MCF 10A (cell line): ENCODE data around the gene ABHD1. TPM values are rescaled to one million over a fixed set of nuclear protein-coding genes. Genes with fewer than 3 reads are reported as not detected.

Source experiments
- BruUV-seq: library from RNA; stranded (reverse); fragments of 400-500 nt; replicated peaks from 2 replicates; lab custom pipeline; 2021; lab: Mats Ljungman, UMichigan
- CTCF ChIA-PET: fragments of 300-600 bp; sonication (Branson Sonifier 250); formaldehyde crosslinking; extraction: SDS; loops from one replicate; lab custom pipeline; 2021; ENCODE audit warnings: antibody characterized with exemption, inconsistent platforms; lab: Yijun Ruan, JAX
- POLR2A ChIA-PET: fragments of 300-600, 350-650 bp; sonication (Branson Sonifier 250); formaldehyde crosslinking; extraction: SDS; loops from one replicate; lab custom pipeline; 2020; ENCODE audit warnings: antibody characterized with exemption, inconsistent platforms; lab: Yijun Ruan, JAX
- DNase-seq: peaks from one replicate; pipeline ENCODE4 v3.0.0-alpha.2; 2018; ENCODE audit not compliant: unreplicated experiment
- H3K27ac Mint-ChIP-seq: one replicate; pipeline ENCODE4 v1.8.0; 2022; ENCODE audit warnings: mild to moderate bottlenecking, low read depth, mixed read lengths; ENCODE audit not compliant: unreplicated experiment
- H3K27me3 Mint-ChIP-seq: one replicate; pipeline ENCODE4 v1.8.0; 2022; ENCODE audit warnings: mixed read lengths; ENCODE audit not compliant: insufficient read depth, unreplicated experiment
- H3K36me3 Mint-ChIP-seq: one replicate; pipeline ENCODE4 v1.8.0; 2022; ENCODE audit warnings: mild to moderate bottlenecking, moderate library complexity, mixed read lengths; ENCODE audit not compliant: insufficient read depth, unreplicated experiment
- H3K4me1 Mint-ChIP-seq: one replicate; pipeline ENCODE4 v1.8.0; 2022; ENCODE audit warnings: mixed read lengths; ENCODE audit not compliant: insufficient read depth, unreplicated experiment
- H3K4me3 Mint-ChIP-seq: one replicate; pipeline ENCODE4 v1.8.0; 2022; ENCODE audit warnings: mild to moderate bottlenecking, moderate library complexity, mixed read lengths; ENCODE audit not compliant: unreplicated experiment
- H3K9me3 Mint-ChIP-seq: one replicate; pipeline ENCODE4 v1.8.0; 2022; ENCODE audit warnings: mixed read lengths; ENCODE audit not compliant: unreplicated experiment
- intact Hi-C: fragments of 100-400 bp; cut with micrococcal nuclease; formaldehyde crosslinking; loops from 2 replicates; pipeline ENCODE4 v1.14.1; 2022
- total RNA-seq: library from RNA; stranded (reverse); gene quantifications from 2 replicates; pipeline ENCODE4 v1.2.3, GENCODE V29; 2022
- TF ChIP-seq, protein P1 (sequence below): fragments of 200-600 bp; IDR thresholded peaks from one replicate; pipeline ENCODE4 v1.8.0; 2022; ENCODE audit warnings: antibody characterized with exemption, mild to moderate bottlenecking; ENCODE audit not compliant: unreplicated experiment

ABHD1 gene
- total RNA-seq, 1 experiment from 2014 or later, result not detected

DNA sequence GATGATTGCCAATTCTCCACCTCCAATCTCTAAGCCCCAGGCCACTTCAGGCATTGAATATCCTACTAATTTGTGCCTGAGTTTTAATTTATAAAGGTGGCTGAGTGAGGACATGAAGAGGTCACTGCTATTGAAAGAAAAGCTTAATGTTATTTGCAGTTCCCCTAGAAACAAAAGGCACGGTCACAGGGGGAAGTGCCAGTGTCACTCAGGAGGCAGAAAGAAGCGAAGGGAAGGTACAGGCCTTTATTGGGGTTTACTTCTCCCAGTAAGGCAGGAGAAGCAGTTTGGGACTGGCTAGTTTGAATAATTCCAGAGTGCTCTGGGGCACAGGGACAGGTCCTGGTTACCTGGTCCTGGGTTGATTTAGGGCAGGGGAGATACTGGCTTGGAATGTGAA lies 1.7 kb upstream of the ABHD1 start:
- no TSS peak for BruUV-seq
- ChIA-PET CTCF (interaction anchor here (0.5 kb wide), 1 partner anchor 158 kb away, joined by 3 read pairs; no protein-coding TSS in a partner anchor), POLR2A (no interaction called here)
- no peaks in the 10 kb centered on the region for H3K9me3 Mint-ChIP-seq
- H3K27ac Mint-ChIP-seq, result no peak overlapping the region
- intact Hi-C loops, result no loop called here
- H3K4me1 Mint-ChIP-seq, result no peaks in the 10 kb centered on the region
- DNase-seq, result no peak
- peaks cover 26% of the 10 kb centered on the region for H3K27me3 Mint-ChIP-seq
- no peak overlapping the region for H3K4me3 Mint-ChIP-seq
- H3K36me3 Mint-ChIP-seq, result no peaks in the 10 kb centered on the region
- TF ChIP-seq, protein P1, sequence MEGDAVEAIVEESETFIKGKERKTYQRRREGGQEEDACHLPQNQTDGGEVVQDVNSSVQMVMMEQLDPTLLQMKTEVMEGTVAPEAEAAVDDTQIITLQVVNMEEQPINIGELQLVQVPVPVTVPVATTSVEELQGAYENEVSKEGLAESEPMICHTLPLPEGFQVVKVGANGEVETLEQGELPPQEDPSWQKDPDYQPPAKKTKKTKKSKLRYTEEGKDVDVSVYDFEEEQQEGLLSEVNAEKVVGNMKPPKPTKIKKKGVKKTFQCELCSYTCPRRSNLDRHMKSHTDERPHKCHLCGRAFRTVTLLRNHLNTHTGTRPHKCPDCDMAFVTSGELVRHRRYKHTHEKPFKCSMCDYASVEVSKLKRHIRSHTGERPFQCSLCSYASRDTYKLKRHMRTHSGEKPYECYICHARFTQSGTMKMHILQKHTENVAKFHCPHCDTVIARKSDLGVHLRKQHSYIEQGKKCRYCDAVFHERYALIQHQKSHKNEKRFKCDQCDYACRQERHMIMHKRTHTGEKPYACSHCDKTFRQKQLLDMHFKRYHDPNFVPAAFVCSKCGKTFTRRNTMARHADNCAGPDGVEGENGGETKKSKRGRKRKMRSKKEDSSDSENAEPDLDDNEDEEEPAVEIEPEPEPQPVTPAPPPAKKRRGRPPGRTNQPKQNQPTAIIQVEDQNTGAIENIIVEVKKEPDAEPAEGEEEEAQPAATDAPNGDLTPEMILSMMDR, result no peak

GRCh38 chr2:27122791-27123190 lies 824 bp upstream of the ABHD1 start:
- no peaks in the 10 kb centered on the region for H3K9me3 Mint-ChIP-seq

GRCh38 chr2:27125104-27125503 lies 1.5 kb downstream of the ABHD1 start:
- Mint-ChIP-seq H3K9me3 (no peaks in the 10 kb centered on the region), H3K27me3 (peaks cover 26% of the 10 kb centered on the region), H3K36me3 (peaks cover 7% of the 10 kb centered on the region), H3K4me1 (no peaks in the 10 kb centered on the region), H3K27ac (no peak overlapping the region), H3K4me3 (no peak overlapping the region)
- intact Hi-C loops, result no loop called here
- POLR2A ChIA-PET, result interaction anchor here (1.8 to 2.0 kb wide), 2 partner anchors 9 to 13 kb away, joined by 6 to 9 read pairs; partner anchors contain the start of gene PREB
- CTCF ChIA-PET, result no interaction called here
- no peak for DNase-seq
- BruUV-seq, result no TSS peak
- TF ChIP-seq, protein P1, result no peak

More at GRCh38 chr2:27122791-27123190, 824 bp upstream of the ABHD1 start:
- DNase-seq, result no peak
- no TSS peak for BruUV-seq
- ChIA-PET CTCF (interaction anchor here (1.1 kb wide), 1 partner anchor 11 kb away, joined by 4 read pairs; no protein-coding TSS in a partner anchor), POLR2A (no interaction called here)
- peaks cover 26% of the 10 kb centered on the region for H3K27me3 Mint-ChIP-seq
- TF ChIP-seq, protein P1, result no peak
- H3K4me1 Mint-ChIP-seq, result no peaks in the 10 kb centered on the region
- H3K36me3 Mint-ChIP-seq, result no peaks in the 10 kb centered on the region
- no peak overlapping the region for H3K27ac Mint-ChIP-seq
- intact Hi-C loops, result no loop called here
- no peak overlapping the region for H3K4me3 Mint-ChIP-seq

DNA sequence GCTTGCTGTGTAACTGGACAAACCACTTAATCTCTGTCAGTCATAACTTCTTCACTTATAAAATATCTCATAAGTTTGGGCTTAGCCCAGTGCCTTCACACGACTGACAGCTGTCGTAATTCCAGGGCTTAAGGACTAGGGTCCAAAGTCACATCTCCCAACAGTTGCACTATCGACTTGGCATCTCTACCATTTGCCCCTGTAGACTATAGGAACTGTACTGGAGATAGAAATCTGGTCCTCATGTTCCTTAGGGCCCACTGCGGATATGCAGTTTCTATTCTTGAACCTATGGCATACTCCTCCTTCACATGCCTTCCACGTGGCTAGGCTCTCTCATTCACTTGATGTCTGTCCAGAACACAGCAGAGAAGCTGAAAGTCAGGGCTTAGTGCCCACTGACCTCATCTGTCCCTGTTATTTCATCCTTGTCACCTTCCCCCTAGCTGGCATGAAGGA lies 2.7 kb downstream of the ABHD1 start:
- no peak overlapping the region for H3K27ac Mint-ChIP-seq
- ChIA-PET POLR2A (interaction anchor here (0.7 kb wide), 1 partner anchor 35 kb away, joined by 3 read pairs; no protein-coding TSS in a partner anchor), CTCF (interaction anchor here (0.8 kb wide), 1 partner anchor 27 kb away, joined by 3 read pairs; no protein-coding TSS in a partner anchor)
- no peak overlapping the region for H3K4me3 Mint-ChIP-seq
- TF ChIP-seq, protein P1, result no peak
- peaks cover 21% of the 10 kb centered on the region for H3K27me3 Mint-ChIP-seq
- no peak for DNase-seq
- BruUV-seq, result no TSS peak
- no peaks in the 10 kb centered on the region for H3K9me3 Mint-ChIP-seq
- intact Hi-C loops, result no loop called here
- peaks cover 13% of the 10 kb centered on the region for H3K36me3 Mint-ChIP-seq
- no peaks in the 10 kb centered on the region for H3K4me1 Mint-ChIP-seq
